NCI-H2107 treated with DMSO at 0.1 percent for 48 hours (cell line): ENCODE measurements around the gene ATRIP.
"Not testable (repeated sequence)": the region's sequence is repeated elsewhere in the genome, so short reads cannot be mapped to it uniquely, and the experiment has no call there.

Experiments used
- DNase-seq: peaks from one replicate; lab custom pipeline; 2025; ENCODE audit not compliant: unreplicated experiment; lab: John Stamatoyannopoulos, UW

The ATRIP gene

GRCh38 chr3:48446425-48447193 lies at the start of gene ATRIP:
ATRIP (plus strand) TSS chr3:48446737; CDS start chr3:48446846, 109 bp downstream.
- DNase-seq, result peak; percentile 27

- no peak for DNase-seq
These were observed 48.5 kb upstream of the ATRIP start for GRCh38 chr3:48397767-48398681.

GRCh38 chr3:48398701-48399386 lies 47.7 kb upstream of the ATRIP start:
- no peak for DNase-seq

DNA sequence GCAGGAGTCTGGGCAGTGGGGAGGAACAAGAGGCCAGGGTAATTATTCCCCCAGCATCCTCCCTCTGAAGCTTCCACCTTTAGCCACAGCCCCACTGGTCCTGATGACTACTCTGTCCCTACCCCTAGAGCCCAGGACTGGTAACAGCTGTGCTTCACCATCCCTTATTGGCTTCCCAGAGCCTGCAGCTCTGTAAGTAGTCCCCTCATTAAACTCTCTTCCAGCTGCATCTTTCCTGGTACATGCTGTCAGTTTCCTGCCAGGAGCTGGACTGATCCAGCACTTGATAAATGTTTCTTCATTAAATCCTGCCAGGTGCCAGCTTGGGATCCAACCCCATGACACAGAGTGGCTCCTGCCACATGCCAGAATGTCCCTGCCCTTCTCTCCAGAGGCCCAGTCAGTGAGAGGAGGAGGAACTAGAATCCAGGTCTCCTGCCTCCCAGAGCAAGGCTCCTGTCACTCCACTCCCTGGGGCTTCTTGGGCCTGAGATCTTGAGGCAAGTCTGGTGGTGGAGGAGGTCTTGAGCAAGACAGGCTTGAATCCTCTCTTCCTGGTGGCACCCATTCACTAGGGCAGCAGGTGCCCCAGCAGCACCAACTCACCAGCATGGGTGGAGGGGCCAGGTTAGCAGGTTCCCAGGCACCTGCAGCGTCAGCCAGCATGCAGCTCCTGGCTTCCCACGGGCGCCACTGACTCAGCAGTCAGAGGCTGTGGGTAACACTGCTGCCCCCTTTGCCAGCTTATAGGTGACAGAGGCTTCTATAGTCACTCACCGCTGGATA lies 47.0 kb upstream of the ATRIP start:
- peak; percentile 19 for DNase-seq

GRCh38 chr3:48400824-48401433 lies 45.6 kb upstream of the ATRIP start:
- peak; percentile 1 for DNase-seq

GRCh38 chr3:48401434-48401901 lies 45.1 kb upstream of the ATRIP start:
- DNase-seq, result not testable (repeated sequence)

GRCh38 chr3:48402281-48402732 lies 44.2 kb upstream of the ATRIP start:
- no peak for DNase-seq

DNA sequence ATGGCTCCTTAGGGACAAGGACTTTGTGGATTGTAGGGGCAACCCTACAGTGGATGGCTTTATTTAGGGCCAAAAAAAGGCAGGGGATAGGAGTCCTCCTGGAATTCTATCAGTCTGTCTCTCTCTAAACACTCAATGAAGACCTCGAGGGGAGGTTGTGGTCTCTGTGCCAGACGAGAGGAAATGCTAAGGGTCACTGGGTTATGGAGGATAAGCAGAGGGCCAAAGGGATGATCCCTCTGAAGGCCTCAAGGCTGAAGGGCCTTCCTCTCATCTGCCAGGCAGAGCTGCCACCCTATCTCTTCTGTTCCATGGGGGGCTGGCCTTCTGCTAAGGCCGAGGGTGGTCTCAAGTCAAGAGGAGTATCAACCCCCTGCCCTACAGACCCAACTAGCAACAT lies 43.6 kb upstream of the ATRIP start:
- no peak for DNase-seq

GRCh38 chr3:48403533-48404439 lies 42.8 kb upstream of the ATRIP start:
- no peak for DNase-seq

- no peak for DNase-seq
These were observed 41.8 kb upstream of the ATRIP start for GRCh38 chr3:48404440-48405342.

DNA sequence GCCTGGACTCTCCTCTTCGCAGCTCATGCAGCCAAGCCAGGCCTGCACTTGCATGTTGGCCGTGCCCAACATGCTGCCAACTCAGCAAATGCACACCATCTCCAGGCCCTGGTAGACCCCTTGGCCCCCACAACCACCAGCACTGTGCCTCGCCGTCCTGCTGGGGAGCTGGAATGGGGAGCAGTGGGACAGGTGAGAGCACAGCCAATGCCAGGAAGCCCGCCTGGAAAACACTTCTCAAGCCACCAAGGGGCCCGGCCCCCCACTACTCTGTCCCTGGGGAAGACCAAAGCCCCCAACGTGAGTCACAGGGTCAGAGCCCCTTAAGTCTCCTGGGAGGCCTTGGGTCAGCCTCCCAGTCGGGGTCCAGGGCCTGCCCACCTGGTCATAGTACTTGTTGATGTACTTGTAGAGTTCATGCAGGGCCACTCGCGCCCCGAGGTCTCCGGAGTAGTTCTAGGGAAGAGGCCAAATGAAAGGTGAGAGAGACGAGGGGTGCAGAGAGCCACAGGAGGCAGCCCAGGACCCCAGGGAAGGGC lies 41.1 kb upstream of the ATRIP start:
- no peak for DNase-seq

- DNase-seq, result no peak
These were observed 40.6 kb upstream of the ATRIP start for GRCh38 chr3:48405971-48406370.

DNA sequence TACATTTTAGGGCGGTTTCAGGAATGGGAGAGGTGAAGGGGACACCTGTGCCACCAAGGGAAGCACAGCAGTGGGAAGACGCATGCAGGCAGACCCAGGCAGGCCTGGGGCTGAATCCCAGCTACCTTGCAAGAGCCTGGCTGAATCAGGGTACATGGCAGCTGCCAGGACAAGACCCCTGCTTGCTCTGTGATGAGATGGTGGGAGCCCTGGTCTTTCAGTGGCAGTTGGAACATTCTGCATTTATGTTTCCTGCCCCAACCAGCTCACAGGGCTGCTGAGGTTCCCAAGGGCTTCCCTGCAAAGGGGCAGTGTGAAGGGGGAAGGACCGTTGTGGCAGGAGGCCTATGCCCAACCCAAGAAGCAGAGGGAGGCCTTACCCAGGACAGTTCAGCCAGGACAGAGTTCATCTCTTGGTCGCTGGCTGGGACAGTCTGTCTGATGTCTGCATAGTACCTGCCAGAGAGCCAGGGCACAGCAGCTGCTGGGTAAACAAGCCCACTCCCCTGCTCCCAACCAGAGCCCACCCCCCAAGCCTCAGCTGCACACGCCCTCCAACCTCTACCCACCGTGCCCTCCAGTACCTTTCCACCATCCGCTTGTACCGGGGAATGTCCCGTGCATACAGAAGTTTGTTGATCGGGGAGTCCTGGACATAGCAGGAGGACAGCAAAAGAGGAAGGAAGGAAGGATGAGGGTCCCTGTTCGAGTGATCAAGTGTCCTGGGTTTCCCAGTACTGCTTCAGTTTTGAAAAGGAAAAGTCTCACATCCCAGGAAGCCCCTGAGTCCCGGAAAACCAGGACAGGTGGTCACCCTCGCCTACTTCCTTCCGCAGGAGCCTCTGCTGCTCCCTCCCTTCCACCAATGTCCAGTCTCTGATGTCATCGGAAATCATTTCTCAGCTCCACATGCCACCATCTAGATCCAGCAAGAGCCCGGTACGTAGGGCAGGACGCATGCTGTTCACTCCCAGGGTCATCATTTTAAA lies 39.8 kb upstream of the ATRIP start:
- DNase-seq, result no peak

DNA sequence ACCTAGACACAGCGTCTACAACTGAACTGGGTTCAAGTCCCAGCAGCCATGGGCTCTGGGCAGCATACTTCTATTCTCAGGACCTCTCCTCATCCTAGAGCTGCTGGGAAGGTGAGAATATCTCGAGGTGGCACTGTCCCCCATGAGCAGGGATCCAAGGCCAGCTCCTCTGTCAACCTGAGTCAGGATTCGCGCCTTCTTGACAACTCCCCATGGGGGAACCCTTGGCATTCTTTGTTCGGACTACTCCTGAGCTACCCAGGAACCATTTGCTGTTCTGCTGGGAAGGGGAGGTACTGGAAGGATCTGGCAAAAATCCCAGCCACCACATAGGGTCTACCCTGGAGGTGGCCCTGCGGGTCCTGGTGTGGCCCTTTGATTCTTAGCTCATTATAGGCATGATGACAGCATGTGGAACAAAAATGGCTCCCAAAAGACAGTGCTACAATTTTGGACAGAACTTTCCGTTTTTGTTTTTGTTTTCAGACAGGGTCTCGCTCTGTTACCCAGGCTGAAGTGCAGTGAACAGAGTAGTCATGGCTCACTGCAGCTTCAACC lies 38.9 kb upstream of the ATRIP start:
- no peak for DNase-seq

DNA sequence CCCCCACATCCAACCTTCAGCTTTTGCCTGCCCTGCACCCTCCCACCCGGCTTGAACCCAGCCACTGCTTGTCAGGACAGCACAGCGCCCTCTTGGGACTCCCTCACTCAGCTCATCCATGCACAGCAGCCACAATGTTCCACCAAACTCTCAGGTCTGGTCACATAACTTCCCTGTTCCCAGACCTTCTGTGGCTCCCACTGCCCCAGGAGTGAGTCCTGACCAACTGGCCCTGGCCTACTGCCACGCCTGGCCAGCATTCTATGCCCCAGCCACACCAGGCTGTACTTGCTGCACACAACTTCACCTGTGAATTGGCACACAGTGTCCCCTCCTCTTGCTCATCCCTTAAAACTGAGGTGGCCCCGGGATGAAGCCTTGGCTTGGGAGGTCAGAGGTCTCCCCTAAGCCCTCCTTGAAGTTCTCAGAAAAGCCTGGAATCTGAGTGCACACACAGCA lies 37.7 kb upstream of the ATRIP start:
- no peak for DNase-seq
